ENCODE results near the gene PMVK. TPM values are rescaled to one million over a fixed set of nuclear protein-coding genes. Genes with fewer than 3 reads are reported as not detected.

The PMVK gene
- total RNA-seq, 3 donors from 2014 or later: 15.0 to 16.7 (median 16.4) TPM

- H3K4me1 ChIP-seq: peaks cover 14 to 26% of the 10 kb centered on the region in 2 donors
- peak overlapping the region; percentile 99 to 100 for H3K27ac ChIP-seq
- intact Hi-C loops (cut with DNase I; ENCODE audit: low total_unique reads): no loop called here
- DNase-seq (ENCODE audit: low spot score in 2 of 2): peak; percentile 97 to 99
- H3K9me3 ChIP-seq: no peaks in the 10 kb centered on the region
- no peaks in the 10 kb centered on the region for H3K36me3 ChIP-seq
- no peaks in the 10 kb centered on the region for H3K27me3 ChIP-seq
- TF ChIP-seq CTCF (IDR thresholded peaks at IDR 0.05) (peak in 1 of 3 donors; percentile 44), POLR2AphosphoS5 (IDR thresholded peaks at IDR 0.05) (peak in 2 of 3 donors; percentile 5 to 37), POLR2A (IDR thresholded peaks at IDR 0.05) (peak; percentile 38)
- H3K4me3 ChIP-seq: peak overlapping the region; percentile 57 to 76 (median 76)
Observed at GRCh38 chr1:154973344-154974101, 37.0 kb upstream of the PMVK start.

- DNase-seq (ENCODE audit: low spot score in 2 of 2): peak; percentile 70 to 91
- Histone ChIP-seq H3K4me3 (peak overlapping the region; percentile 57 to 76 (median 76)), H3K27ac (peak overlapping the region; percentile 99 to 100), H3K36me3 (no peaks in the 10 kb centered on the region), H3K4me1 (peaks cover 14 to 26% of the 10 kb centered on the region in 2 donors), H3K9me3 (no peaks in the 10 kb centered on the region), H3K27me3 (no peaks in the 10 kb centered on the region)
- no peak for TF ChIP-seq CTCF (IDR thresholded peaks at IDR 0.05)
- peak; percentile 17 for TF ChIP-seq POLR2A (IDR thresholded peaks at IDR 0.05)
- TF ChIP-seq POLR2AphosphoS5 (IDR thresholded peaks at IDR 0.05): peak; percentile 56 to 91 (median 66)
- intact Hi-C loops (cut with DNase I; ENCODE audit: low total_unique reads): no loop called here
Observed at GRCh38 chr1:154972517-154973343, 36.2 kb upstream of the PMVK start.

- no peak for TF ChIP-seq POLR2A (IDR thresholded peaks at IDR 0.05)
- TF ChIP-seq CTCF (IDR thresholded peaks at IDR 0.05): no peak
- TF ChIP-seq POLR2AphosphoS5 (IDR thresholded peaks at IDR 0.05): no peak
- intact Hi-C loops (cut with DNase I; ENCODE audit: low total_unique reads): no loop called here
- no peaks in the 10 kb centered on the region for H3K9me3 ChIP-seq
- no peak for DNase-seq (ENCODE audit: low spot score in 2 of 2)
- peaks cover 14 to 26% of the 10 kb centered on the region in 2 donors for H3K4me1 ChIP-seq
- H3K4me3 ChIP-seq: peak overlapping the region in 2 of 3 donors; percentile 76
- peak overlapping the region; percentile 99 to 100 for H3K27ac ChIP-seq
- no peaks in the 10 kb centered on the region for H3K36me3 ChIP-seq
- no peaks in the 10 kb centered on the region for H3K27me3 ChIP-seq
Observed at GRCh38 chr1:154972213-154972516, 35.6 kb upstream of the PMVK start.

DNA sequence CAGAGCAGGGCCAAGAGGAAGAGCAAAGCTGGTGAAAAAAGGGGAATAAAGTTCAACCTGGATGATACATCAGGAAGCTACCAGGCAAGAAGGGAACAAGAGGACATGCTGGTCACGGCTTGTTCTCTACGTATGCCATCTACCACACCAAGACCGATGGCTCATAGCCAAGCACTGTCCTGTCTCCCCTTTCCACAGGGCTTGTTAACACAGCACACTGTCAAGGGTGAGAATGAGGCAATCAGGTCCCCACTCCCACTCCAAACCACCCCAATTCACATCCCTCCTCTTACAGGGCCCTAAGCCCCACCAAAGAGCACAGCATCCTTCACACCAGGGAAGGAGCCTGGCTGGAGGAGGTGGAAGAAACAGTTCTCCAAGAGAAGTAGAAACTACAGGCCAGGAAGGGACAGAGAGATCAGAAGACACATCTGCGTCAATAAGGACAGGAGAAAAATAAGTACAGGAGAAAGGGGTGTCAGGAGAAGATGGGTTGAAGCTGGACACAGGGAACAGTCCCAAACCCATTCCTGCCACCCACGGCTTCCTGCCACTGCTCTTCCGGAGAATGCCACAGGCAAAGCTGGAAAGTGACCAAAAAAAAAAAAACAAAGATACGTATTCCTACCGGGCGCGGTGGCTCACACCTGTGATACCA is 35.0 kb upstream of the PMVK start:
- no peaks in the 10 kb centered on the region for H3K27me3 ChIP-seq
- H3K4me3 ChIP-seq: peak overlapping the region; percentile 46 to 76 (median 51)
- TF ChIP-seq POLR2AphosphoS5 (IDR thresholded peaks at IDR 0.05) (peak in 2 of 3 donors; percentile 9 to 39), CTCF (IDR thresholded peaks at IDR 0.05) (no peak)
- H3K4me1 ChIP-seq: peaks cover 14 to 22% of the 10 kb centered on the region in 2 donors
- H3K36me3 ChIP-seq: no peaks in the 10 kb centered on the region
- peak overlapping the region; percentile 99 to 100 for H3K27ac ChIP-seq
- no peaks in the 10 kb centered on the region for H3K9me3 ChIP-seq
- intact Hi-C loops (cut with DNase I; ENCODE audit: low total_unique reads): no loop called here
- peak in 1 of 2 donors; percentile 83 for DNase-seq (ENCODE audit: low spot score in 2 of 2)

Measured in breast epithelium (tissue), 4 donors.